Aorta (tissue), 5 donors: ENCODE data around the gene FDXR. TPM values are rescaled to one million over a fixed set of nuclear protein-coding genes. Genes with fewer than 3 reads are reported as not detected.

Experiments used
- ATAC-seq: fragments of 200-7000 bp; cut with Tn5 transposase; one replicate; pipeline ENCODE4 v1.9.1; 2022; ENCODE audit warnings: moderate library complexity; ENCODE audit not compliant: low FRiP score
- DNase-seq, 2 donors: peaks; one replicate each; pipeline ENCODE4 v3.0.0-alpha.2; 2020
- H3K27ac ChIP-seq, 2 donors: one replicate each; pipeline ENCODE4 v1.5.1; 2013; ENCODE audit warnings: low read length in 2 of 2, mild to moderate bottlenecking in 2 of 2, moderate library complexity in 2 of 2, control low read depth in 1 of 2, inconsistent platforms in 1 of 2, low read depth in 1 of 2
- H3K27me3 ChIP-seq, 2 donors: one replicate each; pipeline ENCODE4 v1.6.1; 2013; ENCODE audit warnings: control low read depth in 1 of 2, low read length in 1 of 2, mild to moderate bottlenecking in 1 of 2, moderate library complexity in 1 of 2; ENCODE audit not compliant: insufficient read depth in 2 of 2, control insufficient read depth in 1 of 2
- H3K36me3 ChIP-seq, 2 donors: one replicate each; pipeline ENCODE4 v1.6.1; 2013; ENCODE audit warnings: control low read depth in 1 of 2, low read length in 1 of 2, mild to moderate bottlenecking in 1 of 2; ENCODE audit not compliant: insufficient read depth in 2 of 2, control insufficient read depth in 1 of 2
- H3K4me1 ChIP-seq, 2 donors: one replicate each; pipeline ENCODE4 v1.6.1; 2013; ENCODE audit warnings: low read length in 2 of 2, control low read depth in 1 of 2, mild to moderate bottlenecking in 1 of 2, moderate library complexity in 1 of 2; ENCODE audit not compliant: insufficient read depth in 2 of 2, control insufficient read depth in 1 of 2
- H3K4me3 ChIP-seq, 2 donors: one replicate each; pipeline ENCODE4 v1.5.1; 2013; ENCODE audit warnings: low read length in 2 of 2, control low read depth in 1 of 2, mild to moderate bottlenecking in 1 of 2
- H3K9me3 ChIP-seq: one replicate; pipeline ENCODE4 v1.6.1; 2013; ENCODE audit warnings: mild to moderate bottlenecking, low read length; ENCODE audit not compliant: control insufficient read depth
- WGBS, 2 donors: extraction: QIAGEN DNeasy Blood & Tissue Kit; methylation state at CpG; one replicate each; pipeline ENCODE4 v1.1.7; 2013; 5-methylcytosine and 5-hydroxymethylcytosine counted together
- intact Hi-C, 2 donors: fragments of 100-400 bp; cut with DNase I; formaldehyde crosslinking; loops; one replicate each; pipeline versions ENCODE4 v1.14.2 to v1.15.0; 2022
- polyA plus RNA-seq, 2 donors: library from polyadenylated mRNA; stranded (reverse); fragments of 200-250 nt; gene quantifications; one replicate each; pipeline ENCODE4 v1.2.3, GENCODE V29; 2013
- total RNA-seq, 2 donors: library from RNA; stranded (reverse); fragmentation: NEBNext Ultra II Directional; extraction: Animal tissue kit (Norgen Biotek cat#: 25700); gene quantifications; one replicate each; pipeline ENCODE4 v1.2.1, GENCODE V29; 2021
- donor health status: healthy with polysubstance abuse.
- donor health status: Bipolar disorder and iron deficiency.
- donor health status: DM: no; HTN: no; CAD: no.
- donor health status: DM: no; HTN: no; CAD: no.
- donor health status: DM: yes; HTN: yes; CAD: no.

FDXR gene
- total and polyA plus RNA-seq, 4 donors = 4.0 to 18.1 (median 7.4) TPM

DNA sequence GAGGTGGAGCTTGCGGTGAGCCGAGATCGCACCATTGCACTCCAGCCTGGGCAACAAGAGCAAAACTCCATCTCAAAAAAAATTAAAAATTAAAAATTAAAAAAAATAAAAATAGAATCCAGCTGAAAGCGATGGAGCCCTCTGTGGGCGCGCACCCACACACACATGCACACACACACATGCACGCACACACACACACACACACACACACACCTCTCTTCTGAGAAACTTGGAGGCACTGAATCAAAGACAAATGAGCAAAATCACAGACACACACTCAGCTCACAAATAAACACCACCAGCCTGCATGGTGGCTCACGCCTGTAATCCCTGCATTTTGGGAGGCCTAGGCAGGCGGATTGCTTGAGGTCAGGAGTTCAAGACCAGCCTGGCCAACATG, 30.2 kb upstream of the FDXR start:
- Histone ChIP-seq H3K4me3 (no peak overlapping the region), H3K4me1 (no peaks in the 10 kb centered on the region), H3K36me3 (no peaks in the 10 kb centered on the region), H3K27ac (no peak overlapping the region), H3K9me3 (no peaks in the 10 kb centered on the region), H3K27me3 (no peaks in the 10 kb centered on the region)
- intact Hi-C loops = no loop called here
- DNase-seq = no peak
- WGBS, 2 donors = 83 to 86% methylated on average over 9 of the region's 9 CpGs
- no peak for ATAC-seq

DNA sequence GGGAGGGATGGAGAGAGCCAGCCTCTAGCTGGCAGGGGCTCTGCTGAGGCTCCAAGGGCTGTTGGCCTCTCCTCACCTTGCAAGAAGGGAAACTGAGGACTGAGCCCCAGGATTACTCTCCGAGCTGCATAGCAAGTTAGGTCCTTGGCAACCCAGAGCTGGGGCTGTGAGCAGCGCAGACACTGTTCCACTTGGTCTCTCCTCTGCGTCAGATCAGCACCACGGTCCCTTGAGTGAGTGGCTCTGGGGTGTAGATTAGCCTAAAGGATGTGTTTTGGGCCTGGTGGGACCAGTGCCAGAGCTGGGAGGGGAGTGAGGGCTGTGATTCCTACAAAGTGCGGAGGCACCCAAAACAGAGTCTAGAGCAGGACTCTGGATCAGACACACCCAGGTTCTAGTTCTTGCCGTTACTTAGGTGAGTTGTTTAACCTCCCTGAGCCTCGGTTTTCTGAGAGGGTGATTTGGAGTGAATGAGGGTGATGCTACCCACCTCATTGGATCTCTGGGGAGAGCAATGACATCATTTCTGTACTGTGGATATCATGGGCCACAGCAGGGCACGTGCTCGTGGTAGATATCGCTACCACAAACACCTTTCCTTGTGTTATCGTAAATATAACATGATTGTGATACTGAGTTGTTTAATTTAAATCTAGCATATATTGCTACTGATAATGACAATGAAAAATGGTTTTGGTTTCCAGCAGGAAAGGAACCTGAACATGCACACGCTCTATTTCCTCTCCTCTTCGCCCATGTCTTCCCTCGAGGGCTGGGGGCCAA, 28.8 kb upstream of the FDXR start:
- no peak overlapping the region for H3K4me3 ChIP-seq
- intact Hi-C loops = no loop called here
- 74 to 82% methylated on average over 14 of the region's 14 CpGs for WGBS, 2 donors
- DNase-seq (no peak), ATAC-seq (no peak)
- H3K36me3 ChIP-seq = no peaks in the 10 kb centered on the region
- H3K27me3 ChIP-seq = no peaks in the 10 kb centered on the region
- H3K27ac ChIP-seq = no peak overlapping the region
- no peaks in the 10 kb centered on the region for H3K4me1 ChIP-seq
- no peaks in the 10 kb centered on the region for H3K9me3 ChIP-seq

DNA sequence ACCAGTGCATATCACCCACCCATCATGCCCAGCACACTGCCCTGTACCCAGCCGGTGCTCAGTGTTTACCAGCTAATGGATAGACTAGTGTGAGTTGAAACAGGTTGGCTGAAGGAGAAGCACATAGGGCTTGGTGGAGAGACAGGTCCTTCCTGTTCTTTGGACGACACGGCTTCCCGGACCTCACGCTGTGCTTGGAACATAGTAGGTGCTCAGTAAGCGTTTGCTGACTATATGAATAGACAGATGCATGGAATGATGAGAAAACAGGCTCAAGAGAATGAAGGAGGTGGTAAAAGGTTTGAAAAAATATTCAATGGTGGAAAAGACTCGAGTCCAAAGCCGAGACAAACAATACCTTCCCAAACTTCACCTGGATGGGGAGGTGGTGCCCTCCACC, 27.4 kb upstream of the FDXR start:
- Histone ChIP-seq H3K36me3 (no peaks in the 10 kb centered on the region), H3K9me3 (no peaks in the 10 kb centered on the region), H3K4me1 (no peaks in the 10 kb centered on the region), H3K27me3 (no peaks in the 10 kb centered on the region), H3K4me3 (no peak overlapping the region), H3K27ac (no peak overlapping the region)
- 86 to 87% methylated on average over 8 of the region's 8 CpGs for WGBS, 2 donors
- intact Hi-C loops = no loop called here
- ATAC-seq = no peak
- no peak for DNase-seq

GRCh38 chr17:74898376-74898946, 25.7 kb upstream of the FDXR start:
- Histone ChIP-seq H3K27me3 (no peaks in the 10 kb centered on the region), H3K4me1 (no peaks in the 10 kb centered on the region), H3K36me3 (no peaks in the 10 kb centered on the region), H3K9me3 (no peaks in the 10 kb centered on the region), H3K4me3 (no peak overlapping the region), H3K27ac (no peak overlapping the region)
- ATAC-seq (no peak), DNase-seq (no peak)
- intact Hi-C loops = no loop called here
- WGBS, 2 donors = 82 to 84% methylated on average over 11 of the region's 11 CpGs

- ATAC-seq (no peak), DNase-seq (no peak)
- no peaks in the 10 kb centered on the region for H3K9me3 ChIP-seq
- WGBS, 2 donors = 21 to 28% methylated on average over 22 of the region's 22 CpGs
- no peaks in the 10 kb centered on the region for H3K27me3 ChIP-seq
- H3K4me1 ChIP-seq = no peaks in the 10 kb centered on the region
- no peak overlapping the region for H3K27ac ChIP-seq
- intact Hi-C loops = no loop called here
- H3K4me3 ChIP-seq = no peak overlapping the region
- no peaks in the 10 kb centered on the region for H3K36me3 ChIP-seq
Measured at GRCh38 chr17:74893936-74894671, 21.3 kb upstream of the FDXR start.

DNA sequence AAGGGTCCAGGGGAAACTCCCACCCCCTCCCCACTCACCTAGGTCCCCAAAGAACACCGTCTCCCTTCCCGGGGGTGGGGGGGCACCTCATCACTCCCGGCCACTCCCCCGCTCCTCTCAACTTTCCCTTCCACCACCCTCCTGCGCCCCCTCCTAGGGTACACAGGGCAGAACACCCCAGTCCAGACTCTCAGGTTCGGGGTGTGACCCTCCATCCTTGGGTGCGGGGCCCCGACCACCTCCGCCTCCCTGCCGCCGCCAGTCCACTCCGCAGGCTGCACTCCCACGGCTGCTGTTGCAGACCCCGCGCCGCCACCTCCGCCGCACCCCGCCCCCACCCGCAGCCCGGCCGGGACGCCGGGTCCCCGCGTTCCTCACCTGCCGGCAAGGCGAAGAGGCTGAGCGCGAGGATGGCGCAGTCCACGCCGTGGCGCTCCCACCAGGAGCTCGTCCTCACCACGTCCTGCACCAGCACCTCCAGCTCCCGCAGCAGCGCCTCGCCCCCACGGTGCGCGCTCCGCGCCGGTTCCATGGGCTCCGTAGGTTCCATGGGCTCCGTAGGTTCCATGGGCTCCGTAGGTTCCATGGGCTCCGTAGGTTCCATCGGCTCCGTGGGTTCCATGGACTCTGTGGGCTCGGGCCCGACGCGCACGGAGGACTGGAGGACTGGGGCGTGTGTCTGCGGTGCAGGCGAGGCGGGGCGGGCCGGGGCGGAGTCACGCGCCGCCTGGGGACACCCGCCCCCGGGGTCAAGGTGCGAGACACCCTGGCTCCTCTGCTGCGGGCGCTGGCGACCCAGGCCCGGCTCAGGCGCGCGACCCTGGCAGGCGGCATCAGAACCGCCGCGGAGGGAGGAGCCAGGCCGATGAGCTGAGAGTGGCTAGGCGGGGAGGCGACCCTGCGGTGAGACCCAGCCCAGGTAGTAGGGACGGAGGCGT, 20.4 kb upstream of the FDXR start, which contains the start of gene FADS6:
Gene FADS6, minus strand, starts transcription at position 660 of the 938 bp plus-strand sequence. Its CDS starts 38 bp downstream, at position 622.
- H3K27me3 ChIP-seq = no peaks in the 10 kb centered on the region
- H3K9me3 ChIP-seq = no peaks in the 10 kb centered on the region
- H3K4me1 ChIP-seq = no peaks in the 10 kb centered on the region
- no peaks in the 10 kb centered on the region for H3K36me3 ChIP-seq
- WGBS, 2 donors = 3% methylated on average over 75 to 86 of the region's 86 CpGs
- intact Hi-C loops = no loop called here
- no peak for DNase-seq
- no peak within 1 kb of the TSS for H3K27ac ChIP-seq
- ATAC-seq = no peak
- no peak within 1 kb of the TSS for H3K4me3 ChIP-seq

DNA sequence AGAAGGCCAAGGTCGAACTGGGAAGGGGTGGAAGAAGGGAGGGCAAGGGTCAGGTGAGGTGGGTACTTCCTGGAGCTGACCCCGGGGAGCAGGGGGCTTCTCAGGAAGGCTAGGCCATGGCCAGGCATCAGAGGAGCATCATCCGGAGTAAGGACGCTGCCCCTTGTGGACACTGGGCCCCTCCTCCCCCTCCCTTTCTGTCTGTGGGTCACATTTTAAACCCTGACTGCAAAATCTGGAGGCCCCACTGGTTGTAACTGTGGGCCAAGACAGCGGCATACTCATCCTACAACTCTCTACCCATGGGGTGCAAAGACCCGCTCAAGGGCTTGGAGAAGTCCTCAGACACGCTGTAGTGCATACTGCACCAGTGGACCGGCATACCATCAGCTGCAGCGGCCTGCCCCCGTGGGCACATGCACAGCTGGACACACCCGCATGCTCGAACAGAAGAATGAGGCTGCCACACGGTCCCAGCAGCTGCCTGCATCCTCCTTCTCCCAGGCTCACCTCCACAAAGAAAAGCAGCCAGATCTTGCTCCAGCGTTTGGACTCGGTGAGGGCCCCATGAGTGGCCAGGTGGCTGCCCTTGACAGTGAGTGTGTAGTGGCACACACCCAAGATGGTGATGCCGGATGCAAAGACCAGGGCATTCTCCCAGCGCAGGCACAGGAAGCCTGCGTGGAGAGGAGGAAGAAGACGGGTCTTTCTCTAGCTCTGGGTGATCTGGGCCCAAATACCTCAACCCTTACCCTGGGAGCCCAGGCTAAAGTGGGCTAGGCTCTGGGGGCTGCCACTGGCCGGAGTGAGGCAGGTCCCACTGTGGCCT, 19.4 kb upstream of the FDXR start:
- H3K4me3 ChIP-seq = no peak overlapping the region
- no peaks in the 10 kb centered on the region for H3K36me3 ChIP-seq
- H3K4me1 ChIP-seq = no peaks in the 10 kb centered on the region
- H3K27me3 ChIP-seq = no peaks in the 10 kb centered on the region
- no peak overlapping the region for H3K27ac ChIP-seq
- intact Hi-C loops = no loop called here
- WGBS, 2 donors = 71 to 75% methylated on average over 20 of the region's 20 CpGs
- ATAC-seq = no peak
- no peak for DNase-seq
- H3K9me3 ChIP-seq = no peaks in the 10 kb centered on the region

- H3K27ac ChIP-seq = no peak overlapping the region
- DNase-seq (no peak), ATAC-seq (no peak)
- WGBS, 2 donors = 92% methylated on average over 7 of the region's 7 CpGs
- no peaks in the 10 kb centered on the region for H3K4me1 ChIP-seq
- intact Hi-C loops = no loop called here
- H3K4me3 ChIP-seq = no peak overlapping the region
- no peaks in the 10 kb centered on the region for H3K27me3 ChIP-seq
- no peaks in the 10 kb centered on the region for H3K36me3 ChIP-seq
- no peaks in the 10 kb centered on the region for H3K9me3 ChIP-seq
Measured at GRCh38 chr17:74890554-74890953, 17.8 kb upstream of the FDXR start.
